ENCODE data around the gene PDGFRB. TPM values are rescaled to one million over a fixed set of nuclear protein-coding genes. Genes with fewer than 3 reads are reported as not detected.

The PDGFRB gene
- total RNA-seq, 2 experiments from 2014 or later: 0.23 to 3.0 TPM

GRCh38 chr5:150137168-150137957 lies 18.3 kb downstream of the PDGFRB start:
- CTCF ChIA-PET (ENCODE audit: unreplicated experiment): interaction anchor here (0.5 kb wide), 1 partner anchor 31 kb away, joined by 3 read pairs; no protein-coding TSS in a partner anchor

GRCh38 chr5:150136305-150137167 lies 19.1 kb downstream of the PDGFRB start:
- no peak overlapping the region for H2AFZ ChIP-seq (ENCODE audit: low read length)
- TF ChIP-seq EZH2phosphoT487 (IDR thresholded peaks at IDR 0.05; ENCODE audit: borderline replicate concordance, low read depth, low read length) (no peak), CTCF (conservative IDR thresholded peaks at IDR 0.05; ENCODE audit: low read length) (no peak)
- H3K9me3 ChIP-seq (ENCODE audit: low read length): no peaks in the 10 kb centered on the region
- H3K9me2 ChIP-seq (ENCODE audit: insufficient read depth, low read length): no peaks in the 10 kb centered on the region
- intact Hi-C loops (cut with micrococcal nuclease; ENCODE audit: unreplicated experiment): no loop called here
- POLR2A ChIA-PET: no interaction called here
- CTCF ChIA-PET (ENCODE audit: unreplicated experiment): interaction anchor here (0.5 kb wide), 1 partner anchor 32 kb away, joined by 3 read pairs; no protein-coding TSS in a partner anchor
- H3K79me2 ChIP-seq (ENCODE audit: insufficient read depth, low read depth, low read length): no peaks in the 10 kb centered on the region
- H3K36me3 ChIP-seq (ENCODE audit: insufficient read depth, low read length): no peaks in the 10 kb centered on the region
- no peaks in the 10 kb centered on the region for H3K4me1 ChIP-seq (ENCODE audit: insufficient read depth, low read length, poor library complexity, severe bottlenecking)
- H3K27ac ChIP-seq (ENCODE audit: low read depth, low read length, poor library complexity, severe bottlenecking): no peak overlapping the region
- BruUV-seq (replicated peaks): no TSS peak
- no peak overlapping the region for H3K4me3 ChIP-seq (ENCODE audit: low read depth, low read length, poor library complexity, severe bottlenecking)
- no peaks in the 10 kb centered on the region for H4K20me1 ChIP-seq (ENCODE audit: insufficient read depth, low read length)
- H3K4me2 ChIP-seq (ENCODE audit: low read length): no peak overlapping the region
- no peak for DNase-seq (ENCODE audit: low spot score)

More at GRCh38 chr5:150137168-150137957, 18.3 kb downstream of the PDGFRB start:
- Histone ChIP-seq H3K9me2 (ENCODE audit: insufficient read depth, low read length) (no peaks in the 10 kb centered on the region), H3K27ac (ENCODE audit: low read depth, low read length, poor library complexity, severe bottlenecking) (no peak overlapping the region), H3K4me1 (ENCODE audit: insufficient read depth, low read length, poor library complexity, severe bottlenecking) (no peaks in the 10 kb centered on the region), H3K79me2 (ENCODE audit: insufficient read depth, low read depth, low read length) (no peaks in the 10 kb centered on the region), H3K4me2 (ENCODE audit: low read length) (no peak overlapping the region), H2AFZ (ENCODE audit: low read length) (no peak overlapping the region), H3K9me3 (ENCODE audit: low read length) (no peaks in the 10 kb centered on the region), H4K20me1 (ENCODE audit: insufficient read depth, low read length) (no peaks in the 10 kb centered on the region), H3K36me3 (ENCODE audit: insufficient read depth, low read length) (no peaks in the 10 kb centered on the region), H3K4me3 (ENCODE audit: low read depth, low read length, poor library complexity, severe bottlenecking) (no peak overlapping the region)
- DNase-seq (ENCODE audit: low spot score): no peak
- POLR2A ChIA-PET: no interaction called here
- no TSS peak for BruUV-seq (replicated peaks)
- TF ChIP-seq EZH2phosphoT487 (IDR thresholded peaks at IDR 0.05; ENCODE audit: borderline replicate concordance, low read depth, low read length): no peak
- no peak for TF ChIP-seq CTCF (conservative IDR thresholded peaks at IDR 0.05; ENCODE audit: low read length)
- intact Hi-C loops (cut with micrococcal nuclease; ENCODE audit: unreplicated experiment): no loop called here
